OCI-LY7 (cell line): ENCODE measurements around the gene ATG2A. TPM values are rescaled to one million over a fixed set of nuclear protein-coding genes. Genes with fewer than 3 reads are reported as not detected.

Experiments
- BruUV-seq: library from RNA; stranded (reverse); fragments of 400-500 nt; replicated peaks from 2 replicates; lab custom pipeline; 2021; lab: Mats Ljungman, UMichigan
- CTCF ChIA-PET: fragments of 300-600 bp; sonication (Branson Sonifier 250); formaldehyde crosslinking; loops from one replicate; lab custom pipeline; 2022; ENCODE audit warnings: antibody characterized with exemption; ENCODE audit not compliant: unreplicated experiment; lab: Charles Lee
- POLR2A ChIA-PET: fragments of 300-600 bp; sonication (Branson Sonifier 250); formaldehyde crosslinking; loops from one replicate; lab custom pipeline; 2022; ENCODE audit warnings: antibody characterized with exemption; lab: Charles Lee
- DNase-seq: peaks from one replicate; pipeline ENCODE4 v3.0.0-alpha.2; 2015; ENCODE audit warnings: low spot score
- H2AFZ ChIP-seq: fragments of 200-600 bp; sonication (generic), shearing (Covaris generic); 2 replicates; pipeline ENCODE4 v1.6.1; 2014; ENCODE audit warnings: mild to moderate bottlenecking, antibody characterized with exemption, low read length, moderate library complexity
- H3K27ac ChIP-seq: fragments of 200-600 bp; sonication (generic); 2 replicates; pipeline ENCODE4 v1.5.1; 2014; ENCODE audit warnings: mixed run types, low read depth, mild to moderate bottlenecking, moderate library complexity, low read length, inconsistent platforms; ENCODE audit not compliant: poor library complexity, severe bottlenecking
- H3K36me3 ChIP-seq: fragments of 200-600 bp; sonication (generic); 2 replicates; pipeline ENCODE4 v1.6.1; 2014; ENCODE audit warnings: mild to moderate bottlenecking, antibody characterized with exemption, low read length, moderate library complexity, mixed read lengths; ENCODE audit not compliant: insufficient read depth
- H3K4me1 ChIP-seq: fragments of 200-600 bp; sonication (generic); 2 replicates; pipeline ENCODE4 v1.5.1; 2014; ENCODE audit warnings: mild to moderate bottlenecking, low read length; ENCODE audit not compliant: insufficient read depth, poor library complexity, severe bottlenecking
- H3K4me2 ChIP-seq: fragments of 200-600 bp; sonication (generic); 2 replicates; pipeline ENCODE4 v1.6.1; 2014; ENCODE audit warnings: mild to moderate bottlenecking, low read length
- H3K4me3 ChIP-seq: fragments of 200-600 bp; sonication (generic); 2 replicates; pipeline ENCODE4 v1.5.1; 2014; ENCODE audit warnings: mild to moderate bottlenecking, low read depth, low read length; ENCODE audit not compliant: poor library complexity, severe bottlenecking
- H3K79me2 ChIP-seq: fragments of 200-600 bp; sonication (generic); 2 replicates; pipeline ENCODE4 v1.6.1; 2016; ENCODE audit warnings: low read depth, mild to moderate bottlenecking, low read length, moderate library complexity, mixed read lengths; ENCODE audit not compliant: insufficient read depth
- H3K9me2 ChIP-seq: fragments of 200-600 bp; sonication (generic); 2 replicates; pipeline ENCODE4 v1.6.1; 2016; ENCODE audit warnings: mild to moderate bottlenecking, low read length, mixed read lengths; ENCODE audit not compliant: insufficient read depth
- H3K9me3 ChIP-seq: fragments of 200-600 bp; sonication (generic); 2 replicates; pipeline ENCODE4 v1.6.1; 2014; ENCODE audit warnings: mild to moderate bottlenecking, mixed run types, low read length, mixed read lengths
- H4K20me1 ChIP-seq: fragments of 200-600 bp; sonication (generic); 2 replicates; pipeline ENCODE4 v1.6.1; 2014; ENCODE audit warnings: mild to moderate bottlenecking, antibody characterized with exemption, low read length, moderate library complexity, mixed read lengths; ENCODE audit not compliant: insufficient read depth
- CTCF ChIP-seq: fragments of 200-600 bp; sonication (generic); conservative IDR thresholded peaks from 2 replicates; pipeline ENCODE4 v1.5.1; 2014; ENCODE audit warnings: mild to moderate bottlenecking, antibody characterized with exemption, low read length, moderate library complexity, mixed read lengths
- EZH2phosphoT487 ChIP-seq: fragments of 200-600 bp; sonication (generic); IDR thresholded peaks from 2 replicates; pipeline ENCODE4 v1.6.1; 2018; ENCODE audit warnings: low read depth, borderline replicate concordance, mild to moderate bottlenecking, mixed run types, antibody characterized with exemption, low read length, moderate library complexity, mixed read lengths
- intact Hi-C: fragments of 100-400 bp; cut with micrococcal nuclease; formaldehyde crosslinking; loops from one replicate; pipeline ENCODE4 v1.10.0; 2022; ENCODE audit not compliant: unreplicated experiment
- total RNA-seq, 2 experiments: library from RNA; depleted of rRNA in 1 of 2; stranded (reverse); fragments of >200 nt in 1 of 2; shearing (Covaris generic) in 1 of 2; gene quantifications; 2 replicates each; pipeline ENCODE4 v1.2.3, GENCODE V29; 2014 to 2022

Gene ATG2A
- total RNA-seq, 2 experiments from 2014 or later, result 18.1 to 28.2 TPM

DNA sequence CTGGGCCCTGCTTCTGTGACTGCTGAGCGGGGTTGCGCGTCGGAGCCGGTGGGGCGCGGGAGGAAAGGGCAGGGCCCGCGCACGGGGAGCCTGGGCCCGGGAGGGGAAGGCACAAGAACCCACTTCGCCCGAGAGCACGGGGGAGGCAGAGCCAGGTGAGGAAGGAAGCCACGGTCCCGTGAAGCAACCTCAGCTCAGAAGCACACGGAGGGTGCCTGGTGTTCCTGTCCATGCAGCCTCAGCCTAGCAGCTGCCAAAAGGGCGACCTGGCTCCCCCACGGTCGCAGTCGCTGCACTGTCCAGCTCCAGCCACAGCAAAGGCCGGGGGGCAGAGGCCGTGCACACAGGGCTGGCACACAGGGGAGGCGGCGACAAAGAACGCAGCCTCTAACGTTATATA lies 63.3 kb downstream of the ATG2A start:
- CTCF ChIA-PET, result interaction anchor here (0.5 to 1.6 kb wide), 5 partner anchors 13 to 66 kb away, joined by 3 to 6 read pairs (median 4); no protein-coding TSS in a partner anchor
- Histone ChIP-seq H3K36me3 (peaks cover 58% of the 10 kb centered on the region), H3K27ac (peak overlapping the region; percentile 92), H3K9me2 (no peaks in the 10 kb centered on the region), H4K20me1 (no peaks in the 10 kb centered on the region), H2AFZ (no peak overlapping the region), H3K4me2 (peak overlapping the region; percentile 72), H3K79me2 (peaks cover 13% of the 10 kb centered on the region; the same call in 1 of the 2 replicates), H3K4me1 (peaks cover 90% of the 10 kb centered on the region), H3K9me3 (no peaks in the 10 kb centered on the region), H3K4me3 (no peak overlapping the region)
- no peak for TF ChIP-seq EZH2phosphoT487
- TF ChIP-seq CTCF, result no peak
- BruUV-seq, result no TSS peak
- intact Hi-C loops, result loop anchor here (5.0 to 10.0 kb wide), 2 partner anchors 279 to 721 kb away; partner anchors contain the start of genes EHBP1L1, FAM89B, SYVN1 and ZNRD2
- no peak for DNase-seq
- POLR2A ChIA-PET, result interaction anchor here (0.7 to 7.7 kb wide), 3 partner anchors 11 to 27 kb away, joined by 3 to 178 read pairs (median 90); partner anchors contain the start of gene EHD1

GRCh38 chr11:64852804-64853509 lies 64.1 kb downstream of the ATG2A start:
- Histone ChIP-seq H3K9me2 (no peaks in the 10 kb centered on the region), H3K4me2 (peak overlapping the region; percentile 72), H3K79me2 (peaks cover 7% of the 10 kb centered on the region; the same call in 1 of the 2 replicates), H3K9me3 (no peaks in the 10 kb centered on the region), H3K4me3 (peak overlapping the region; percentile 44), H3K27ac (peak overlapping the region; percentile 92), H2AFZ (no peak overlapping the region), H3K36me3 (peaks cover 50% of the 10 kb centered on the region), H3K4me1 (peaks cover 92% of the 10 kb centered on the region), H4K20me1 (no peaks in the 10 kb centered on the region)
- TF ChIP-seq CTCF, result no peak
- DNase-seq, result no peak
- TSS peak; percentile 71 for BruUV-seq
- POLR2A ChIA-PET, result interaction anchor here (0.7 to 7.7 kb wide), 3 partner anchors 11 to 28 kb away, joined by 3 to 178 read pairs (median 90); partner anchors contain the start of gene EHD1
- intact Hi-C loops, result loop anchor here (5.0 to 10.0 kb wide), 2 partner anchors 279 to 722 kb away; partner anchors contain the start of genes EHBP1L1, FAM89B, SYVN1 and ZNRD2
- CTCF ChIA-PET, result interaction anchor here (0.6 to 1.6 kb wide), 5 partner anchors 14 to 35 kb away, joined by 3 to 6 read pairs (median 3); no protein-coding TSS in a partner anchor
